Fibroblast of lung (primary cell): ENCODE measurements around the gene GRIK1. TPM values are rescaled to one million over a fixed set of nuclear protein-coding genes. Genes with fewer than 3 reads are reported as not detected.

Source experiments
- DNase-seq, 2 donors: peaks; one replicate each; pipeline versions ENCODE4 v3.0.0 to v3.0.0-alpha.2; 2010; ENCODE audit warnings: low read depth in 2 of 2
- H2AFZ ChIP-seq: 2 replicates; pipeline ENCODE4 v1.5.1; 2012; ENCODE audit warnings: low read length, control low read depth, inconsistent platforms
- H3K27ac ChIP-seq: 2 replicates; pipeline ENCODE4 v1.5.1; 2011; ENCODE audit warnings: low read length, control low read depth; ENCODE audit not compliant: insufficient read depth
- H3K27me3 ChIP-seq: 2 replicates; pipeline ENCODE4 v1.5.1; 2011; ENCODE audit warnings: mild to moderate bottlenecking, low read length; ENCODE audit not compliant: control insufficient read depth, insufficient read depth
- H3K36me3 ChIP-seq: 2 replicates; pipeline ENCODE4 v1.5.1; 2011; ENCODE audit warnings: low read length; ENCODE audit not compliant: control insufficient read depth, insufficient read depth
- H3K4me1 ChIP-seq: 2 replicates; pipeline ENCODE4 v1.5.1; 2011; ENCODE audit warnings: low read length; ENCODE audit not compliant: control insufficient read depth, insufficient read depth; ENCODE audit errors: extremely low read depth
- H3K4me2 ChIP-seq: 2 replicates; pipeline ENCODE4 v1.5.1; 2011; ENCODE audit warnings: low read length, control low read depth; ENCODE audit not compliant: insufficient read depth; ENCODE audit errors: extremely low read depth
- H3K4me3 ChIP-seq, 4 experiments: fragments of 200-600 bp in 1 of 4; sonication (generic) in 1 of 4; replicated peaks in 1 of 4; 2 replicates each; pipeline ENCODE4 v1.5.1; 2011 to 2016; ENCODE audit warnings: low read length in 4 of 4, low read depth in 3 of 4, mild to moderate bottlenecking in 3 of 4, control low read depth in 2 of 4, inconsistent platforms in 1 of 4, mixed read lengths in 1 of 4; ENCODE audit not compliant: insufficient read depth in 1 of 4; ENCODE audit errors: control extremely low read depth in 1 of 4
- H3K79me2 ChIP-seq: 2 replicates; pipeline ENCODE4 v1.5.1; 2012; ENCODE audit warnings: mild to moderate bottlenecking, low read length, inconsistent platforms; ENCODE audit not compliant: control insufficient read depth, insufficient read depth
- H3K9ac ChIP-seq: 2 replicates; pipeline ENCODE4 v1.5.1; 2011; ENCODE audit warnings: mild to moderate bottlenecking, low read length, control low read depth; ENCODE audit not compliant: insufficient read depth
- H3K9me3 ChIP-seq: 2 replicates; pipeline ENCODE4 v1.5.1; 2012; ENCODE audit warnings: low read depth, low read length; ENCODE audit not compliant: control insufficient read depth, insufficient read depth
- H4K20me1 ChIP-seq: 2 replicates; pipeline ENCODE4 v1.5.1; 2011; ENCODE audit warnings: low read length; ENCODE audit not compliant: control insufficient read depth, insufficient read depth; ENCODE audit errors: extremely low read depth
- CTCF ChIP-seq, 2 donors: IDR thresholded peaks in 1 of 2; conservative IDR thresholded peaks in 1 of 2; 1 replicate in 1 of 2; 2 replicates in 1 of 2; pipeline ENCODE4 v1.5.1; 2011 to 2012; ENCODE audit warnings: low read length in 2 of 2, control low read depth in 1 of 2, inconsistent platforms in 1 of 2, low read depth in 1 of 2, mild to moderate bottlenecking in 1 of 2
- EZH2 ChIP-seq: IDR thresholded peaks from 2 replicates; pipeline ENCODE4 v1.5.1; 2012; ENCODE audit warnings: low read length, control low read depth, mild to moderate bottlenecking; ENCODE audit errors: missing control alignments
- polyA plus RNA-seq, 2 donors: library from polyadenylated mRNA; depleted of rRNA in 1 of 2; stranded (reverse) in 1 of 2; unstranded in 1 of 2; fragments of >200 nt; gene quantifications; 2 replicates each; pipeline ENCODE4 v1.2.1, GENCODE V29; 2011 to 2012; ENCODE audit warnings: missing spikeins in 1 of 2
- total RNA-seq: library from RNA; depleted of rRNA; stranded (reverse); fragments of >200 nt; gene quantifications from 2 replicates; pipeline ENCODE4 v1.2.1, GENCODE V29; 2014

GRIK1 gene
- total and polyA plus RNA-seq, 2 donors (not counting 1 experiment from before 2014, with no cell fraction given): not detected

DNA sequence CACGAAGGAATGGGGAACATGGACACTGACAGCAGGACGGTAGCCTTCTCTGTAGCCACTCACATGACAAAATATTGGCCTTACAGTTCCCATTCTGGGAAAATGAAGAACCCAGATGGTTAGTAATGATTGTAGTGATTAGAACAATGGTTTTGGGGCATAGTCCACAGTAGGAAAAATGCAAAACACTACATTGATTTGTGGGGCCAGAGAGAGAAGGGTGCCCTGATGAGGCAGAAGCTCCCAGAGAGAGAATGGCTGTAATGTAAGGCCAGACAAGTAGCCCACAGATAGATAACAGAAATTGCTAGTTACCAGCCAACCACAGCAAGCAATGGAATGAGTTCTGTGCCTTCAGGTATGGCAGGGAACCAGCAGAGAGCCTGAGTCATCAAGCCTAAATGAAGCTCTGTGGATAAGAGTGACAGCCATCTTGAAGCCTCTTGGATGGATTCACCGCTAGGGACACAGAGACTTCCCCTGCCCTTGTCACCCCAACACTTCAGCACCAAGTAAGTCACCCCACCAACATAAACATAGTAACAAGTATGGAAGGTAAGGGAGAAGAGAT lies 435.0 kb downstream of the GRIK1 start:
- H2AFZ ChIP-seq: no peak overlapping the region
- H3K27me3 ChIP-seq: no peaks in the 10 kb centered on the region
- no peak overlapping the region for H3K4me2 ChIP-seq
- peaks cover 7% of the 10 kb centered on the region for H3K4me1 ChIP-seq
- no peak overlapping the region for H3K27ac ChIP-seq
- no peaks in the 10 kb centered on the region for H3K79me2 ChIP-seq
- no peak overlapping the region for H3K9ac ChIP-seq
- peak in 1 of 2 donors; percentile 90 for DNase-seq
- H4K20me1 ChIP-seq: no peaks in the 10 kb centered on the region
- TF ChIP-seq EZH2: no peak
- TF ChIP-seq CTCF (conservative IDR thresholded peaks at IDR 0.05 in 1 of 2, IDR thresholded peaks at IDR 0.05 in 1 of 2; ENCODE audit: low read depth in 1 of 2, low read length in 2 of 2): no peak
- no peak overlapping the region for H3K4me3 ChIP-seq
- H3K36me3 ChIP-seq: no peaks in the 10 kb centered on the region
- H3K9me3 ChIP-seq: no peaks in the 10 kb centered on the region

DNA sequence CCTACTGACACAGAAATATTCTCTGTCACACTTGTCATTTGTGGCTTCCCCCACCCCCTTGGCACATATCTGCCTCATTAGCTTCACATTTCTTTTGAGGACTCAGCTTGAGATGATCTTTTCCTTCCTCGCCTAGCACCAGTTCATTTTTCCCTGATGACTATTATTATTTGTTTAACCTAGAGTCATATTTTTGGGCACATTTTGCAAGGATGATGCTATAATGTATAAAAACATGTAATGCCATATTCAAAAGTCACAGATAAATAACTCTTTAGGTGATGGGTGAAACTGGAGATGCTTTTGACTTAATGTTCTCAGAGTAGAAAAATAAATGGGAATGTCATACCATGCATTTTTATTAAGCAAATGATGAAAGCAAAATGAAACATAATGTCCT lies 438.3 kb downstream of the GRIK1 start:
- no peak overlapping the region for H3K9ac ChIP-seq
- H3K4me1 ChIP-seq: peaks cover 7% of the 10 kb centered on the region
- no peak overlapping the region for H3K27ac ChIP-seq
- H4K20me1 ChIP-seq: no peaks in the 10 kb centered on the region
- no peak overlapping the region for H3K4me2 ChIP-seq
- no peaks in the 10 kb centered on the region for H3K9me3 ChIP-seq
- no peak for TF ChIP-seq EZH2
- no peak for TF ChIP-seq CTCF (conservative IDR thresholded peaks at IDR 0.05 in 1 of 2, IDR thresholded peaks at IDR 0.05 in 1 of 2; ENCODE audit: low read depth in 1 of 2, low read length in 2 of 2)
- peak; percentile 65 to 95 for DNase-seq
- H2AFZ ChIP-seq: no peak overlapping the region
- no peaks in the 10 kb centered on the region for H3K27me3 ChIP-seq
- H3K79me2 ChIP-seq: no peaks in the 10 kb centered on the region
- H3K36me3 ChIP-seq: no peaks in the 10 kb centered on the region
- H3K4me3 ChIP-seq: no peak overlapping the region

GRCh38 chr21:29499734-29500343 lies 440.0 kb downstream of the GRIK1 start:
- DNase-seq: peak; percentile 13 to 43

More at GRCh38 chr21:29499734-29500343, 440.0 kb downstream of the GRIK1 start:
- no peaks in the 10 kb centered on the region for H3K9me3 ChIP-seq
- H3K27me3 ChIP-seq: no peaks in the 10 kb centered on the region
- H3K4me3 ChIP-seq: no peak overlapping the region
- H2AFZ ChIP-seq: no peak overlapping the region
- H3K4me1 ChIP-seq: peaks cover 7% of the 10 kb centered on the region
- H3K27ac ChIP-seq: no peak overlapping the region
- H3K79me2 ChIP-seq: no peaks in the 10 kb centered on the region
- H3K4me2 ChIP-seq: no peak overlapping the region
- H4K20me1 ChIP-seq: no peaks in the 10 kb centered on the region
- H3K36me3 ChIP-seq: no peaks in the 10 kb centered on the region
- TF ChIP-seq CTCF (conservative IDR thresholded peaks at IDR 0.05 in 1 of 2, IDR thresholded peaks at IDR 0.05 in 1 of 2; ENCODE audit: low read depth in 1 of 2, low read length in 2 of 2) (peak; percentile 38 to 41), EZH2 (no peak)
- no peak overlapping the region for H3K9ac ChIP-seq
